HG02885 (cell line): ENCODE results near the gene RBM7.
A peak's percentile ranks its signal among the peaks of the same experiment; 100 is the strongest.

Experiments
- ATAC-seq: cut with Tn5 transposase; IDR thresholded peaks from one replicate; pipeline ENCODE4 v1.9.1; 2021; ENCODE audit warnings: mild to moderate bottlenecking; ENCODE audit not compliant: unreplicated experiment, poor library complexity

Gene RBM7, protein sequence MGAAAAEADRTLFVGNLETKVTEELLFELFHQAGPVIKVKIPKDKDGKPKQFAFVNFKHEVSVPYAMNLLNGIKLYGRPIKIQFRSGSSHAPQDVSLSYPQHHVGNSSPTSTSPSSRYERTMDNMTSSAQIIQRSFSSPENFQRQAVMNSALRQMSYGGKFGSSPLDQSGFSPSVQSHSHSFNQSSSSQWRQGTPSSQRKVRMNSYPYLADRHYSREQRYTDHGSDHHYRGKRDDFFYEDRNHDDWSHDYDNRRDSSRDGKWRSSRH

DNA sequence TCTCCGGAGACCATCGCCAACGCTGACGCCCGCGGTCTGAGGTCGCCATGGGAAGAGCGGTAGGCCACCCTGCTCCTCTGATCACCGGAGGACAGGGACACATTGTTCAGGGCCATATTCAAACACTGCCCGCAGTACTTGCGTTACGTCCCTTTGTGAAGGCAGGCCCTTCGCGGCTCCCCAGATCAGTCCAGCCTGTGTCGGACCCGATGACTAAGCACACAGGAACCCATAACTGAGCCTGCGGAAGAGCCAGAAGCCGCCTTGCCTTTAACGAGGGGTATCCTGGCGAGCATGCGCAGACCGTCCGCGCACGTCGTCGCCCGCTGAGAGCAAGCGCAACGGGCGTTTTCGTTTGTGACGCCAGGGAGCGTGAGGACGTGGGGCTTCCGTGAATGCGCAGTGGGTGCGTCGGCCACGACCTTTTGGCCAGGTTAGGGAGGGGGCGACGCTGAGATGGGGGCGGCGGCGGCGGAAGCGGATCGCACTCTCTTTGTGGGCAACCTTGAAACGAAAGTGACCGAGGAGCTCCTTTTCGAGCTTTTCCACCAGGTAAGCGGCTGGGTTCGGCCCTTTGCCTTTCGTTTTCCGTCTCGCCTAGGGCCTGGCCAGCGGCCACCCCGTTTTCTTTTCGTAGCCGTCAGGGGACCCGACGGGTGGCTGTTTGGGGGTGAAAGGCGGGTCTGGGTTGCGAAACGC, at the start of gene RBM7, which contains the start of gene C11orf71:
Gene RBM7 (plus strand): TSS at position 451 of the 699 bp plus-strand sequence. CDS start 6 bp downstream, at position 457.
Gene C11orf71 (minus strand): TSS at position 296 of the 699 bp plus-strand sequence. CDS start 180 bp downstream, at position 116.
- peak; percentile 92 for ATAC-seq

DNA sequence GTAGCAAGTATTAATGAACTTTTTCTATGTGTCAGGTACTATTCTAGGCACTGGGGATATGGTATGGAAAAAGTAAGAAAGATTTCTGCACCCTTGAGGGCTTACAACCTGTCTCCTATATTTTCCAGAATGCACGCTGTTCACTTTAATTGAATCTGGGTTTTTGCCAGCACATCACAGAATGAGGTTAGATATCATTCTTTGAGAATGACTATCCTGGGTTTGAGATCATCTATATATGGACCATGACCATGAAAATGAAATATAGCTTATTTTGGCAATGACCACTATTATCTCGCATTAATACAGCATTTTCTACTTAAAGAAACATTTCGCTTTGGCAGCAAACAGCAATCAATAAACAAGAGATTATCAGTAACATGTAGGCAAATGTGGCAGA, 47.0 kb upstream of the RBM7 start:
- ATAC-seq: no peak

DNA sequence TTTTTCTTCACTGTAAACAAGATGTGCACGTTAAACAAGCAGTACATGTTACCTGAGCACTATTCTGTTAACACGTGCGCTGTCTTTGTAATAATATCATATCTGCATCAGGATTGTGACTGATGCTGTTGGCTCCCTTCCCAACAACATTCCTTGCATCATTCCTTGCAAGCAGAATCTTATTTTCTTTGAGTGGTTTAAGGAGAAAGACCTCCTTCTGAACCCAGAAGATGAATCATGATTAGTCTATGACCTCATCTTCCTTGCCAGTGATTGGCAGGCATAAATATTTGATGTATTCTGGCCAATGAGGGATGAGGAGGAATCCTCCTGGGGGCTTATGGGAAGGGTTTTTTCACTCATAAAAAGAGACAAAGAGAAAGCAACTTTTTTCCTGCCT, 46.4 kb upstream of the RBM7 start:
- no peak for ATAC-seq

DNA sequence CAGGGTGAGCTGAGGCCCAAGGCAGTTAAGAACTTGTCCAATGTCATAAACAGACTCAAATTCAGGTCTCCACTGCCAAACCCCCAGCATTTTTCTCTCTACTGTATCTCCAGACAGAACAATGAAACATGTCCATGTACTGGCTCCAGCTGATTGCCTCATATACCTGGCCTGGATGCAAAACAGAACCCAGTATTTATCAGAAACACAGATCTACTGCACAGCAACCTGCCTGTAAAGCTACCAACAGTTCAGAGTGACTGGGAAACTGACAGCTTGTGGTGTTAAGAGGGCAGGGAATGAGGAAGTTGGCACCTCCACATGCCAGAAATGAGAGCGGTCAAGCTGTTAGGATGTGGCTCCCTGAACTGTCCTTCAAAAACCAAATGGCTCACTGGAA, 41.8 kb upstream of the RBM7 start:
- no peak for ATAC-seq

DNA sequence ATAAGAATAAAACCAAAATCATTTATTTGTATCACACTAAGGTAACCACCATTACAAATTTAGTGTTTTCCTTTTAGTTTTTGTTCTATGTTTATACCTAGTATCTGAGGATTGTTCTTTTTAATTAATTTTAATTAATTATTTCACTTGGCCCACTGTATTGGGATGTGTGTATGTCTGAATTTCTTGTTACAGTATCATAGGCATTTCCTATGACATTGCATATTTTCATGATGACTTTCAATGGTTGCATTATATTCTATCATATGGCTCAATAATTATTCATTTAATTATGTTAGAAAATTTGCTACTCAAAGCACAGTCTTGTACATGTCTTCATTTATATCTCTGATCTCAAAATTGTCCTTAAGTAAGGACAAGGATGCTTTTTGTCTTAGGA, 41.1 kb upstream of the RBM7 start:
- ATAC-seq: no peak

DNA sequence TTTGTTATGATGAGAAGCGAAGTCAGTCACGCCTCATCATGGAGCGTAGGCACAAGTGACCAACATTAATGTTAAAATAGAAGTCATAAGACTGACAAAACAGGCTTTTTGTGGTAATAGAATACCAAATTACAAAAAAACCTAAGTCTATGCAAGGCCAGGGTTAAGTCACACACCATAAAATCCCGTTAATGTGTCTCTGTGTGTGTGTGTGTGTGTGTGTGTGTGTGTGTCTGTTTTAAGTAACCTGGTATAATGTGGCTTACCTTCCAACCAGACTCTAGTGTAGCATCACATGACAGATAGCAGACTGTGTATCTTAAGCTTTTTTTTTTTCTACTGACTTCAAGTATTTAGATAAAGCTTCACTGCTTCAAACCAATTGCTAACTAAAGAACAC, 38.1 kb upstream of the RBM7 start:
- no peak for ATAC-seq

DNA sequence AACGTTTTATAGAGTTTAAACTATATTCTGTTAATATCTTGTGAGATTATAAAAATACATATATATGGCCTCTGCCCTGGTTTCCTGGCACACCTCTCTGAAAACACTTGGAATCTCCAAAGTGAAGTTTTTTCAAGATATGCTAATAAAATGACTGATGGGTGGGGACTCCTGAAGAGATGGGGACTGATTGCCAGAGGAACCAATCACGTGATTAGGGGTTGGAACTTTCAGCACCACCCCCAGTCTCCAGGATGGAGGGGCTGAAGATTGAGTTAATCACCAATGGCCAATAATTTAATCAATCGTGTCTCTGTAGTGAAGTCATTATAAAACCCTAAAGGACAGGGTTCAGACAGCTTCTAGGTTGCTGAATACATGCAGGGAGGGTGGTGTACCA, 37.5 kb upstream of the RBM7 start:
- ATAC-seq: no peak

DNA sequence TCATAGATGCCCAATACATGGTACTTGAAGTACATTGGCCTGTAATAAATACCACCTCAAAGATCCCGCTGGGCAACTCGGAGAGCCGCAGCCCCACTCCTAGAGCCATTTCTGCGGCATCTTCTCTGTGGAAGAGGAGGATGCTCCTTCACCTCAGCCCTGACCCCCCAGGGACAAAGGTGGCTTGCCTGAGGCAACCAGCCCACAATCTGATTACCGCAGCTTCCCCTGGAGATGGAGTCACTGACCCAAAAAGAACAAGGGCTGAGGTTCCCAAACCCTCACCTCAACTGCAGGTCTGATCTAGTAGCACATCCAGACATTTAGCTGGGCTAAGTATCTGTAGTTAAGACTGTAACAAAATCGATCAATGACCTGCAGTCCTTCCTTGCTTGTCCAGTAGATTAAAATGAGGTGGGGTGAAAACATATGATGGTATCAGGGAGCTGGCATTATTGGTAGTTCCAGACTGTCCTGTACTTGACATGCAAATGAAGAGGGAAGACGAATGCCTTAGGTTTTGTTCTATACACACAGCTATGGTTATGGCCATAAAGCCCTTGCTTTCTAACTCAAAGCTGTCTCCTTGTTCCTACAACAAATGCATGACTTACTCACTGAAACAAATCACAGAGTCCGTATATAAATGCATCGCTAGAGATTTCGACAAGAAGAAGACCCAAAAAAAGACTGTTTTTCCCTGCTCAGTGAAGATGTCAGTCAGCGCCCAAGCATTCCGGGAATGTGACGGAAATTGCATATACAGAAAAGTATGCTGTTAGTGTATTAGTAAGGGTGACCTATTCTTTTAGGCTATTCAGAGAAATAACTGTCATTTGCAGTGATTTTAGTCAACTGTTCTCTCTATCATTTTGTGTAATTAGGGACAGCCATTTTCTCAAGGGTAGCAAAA, 33.9 kb upstream of the RBM7 start:
- no peak for ATAC-seq

DNA sequence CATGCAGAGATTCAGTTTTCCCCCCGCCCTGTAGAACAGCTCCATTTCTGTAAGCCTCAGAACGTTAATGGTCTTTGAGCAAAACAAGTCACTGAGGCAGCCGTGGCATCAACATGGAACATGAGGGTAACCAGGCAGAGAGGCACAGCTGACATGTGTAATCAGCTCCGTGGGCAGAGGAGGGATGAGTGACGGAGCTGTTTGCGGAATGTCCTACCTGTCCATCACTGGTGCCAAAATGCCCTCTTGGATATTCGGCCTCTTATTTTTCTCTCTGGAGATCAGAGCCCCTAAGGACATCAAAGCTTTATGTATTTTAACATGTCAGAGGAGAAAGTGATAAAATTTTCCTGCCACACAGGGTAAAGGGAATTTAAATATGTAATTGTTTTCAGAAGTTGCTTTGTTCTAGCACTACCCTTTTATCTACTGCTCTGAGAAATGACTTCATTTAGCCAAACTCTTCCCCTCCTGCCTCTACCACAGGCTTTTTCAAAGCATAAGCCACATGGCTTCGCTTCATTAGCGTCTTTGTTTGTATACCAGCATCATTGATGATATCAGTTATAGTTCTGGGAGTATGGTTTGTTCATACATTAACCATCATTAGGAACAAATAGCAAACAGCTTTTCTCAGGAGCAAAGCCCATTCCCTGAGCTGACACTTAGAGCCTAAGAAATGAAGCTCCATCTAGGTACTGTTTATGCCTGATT, 33.1 kb upstream of the RBM7 start:
- no peak for ATAC-seq

DNA sequence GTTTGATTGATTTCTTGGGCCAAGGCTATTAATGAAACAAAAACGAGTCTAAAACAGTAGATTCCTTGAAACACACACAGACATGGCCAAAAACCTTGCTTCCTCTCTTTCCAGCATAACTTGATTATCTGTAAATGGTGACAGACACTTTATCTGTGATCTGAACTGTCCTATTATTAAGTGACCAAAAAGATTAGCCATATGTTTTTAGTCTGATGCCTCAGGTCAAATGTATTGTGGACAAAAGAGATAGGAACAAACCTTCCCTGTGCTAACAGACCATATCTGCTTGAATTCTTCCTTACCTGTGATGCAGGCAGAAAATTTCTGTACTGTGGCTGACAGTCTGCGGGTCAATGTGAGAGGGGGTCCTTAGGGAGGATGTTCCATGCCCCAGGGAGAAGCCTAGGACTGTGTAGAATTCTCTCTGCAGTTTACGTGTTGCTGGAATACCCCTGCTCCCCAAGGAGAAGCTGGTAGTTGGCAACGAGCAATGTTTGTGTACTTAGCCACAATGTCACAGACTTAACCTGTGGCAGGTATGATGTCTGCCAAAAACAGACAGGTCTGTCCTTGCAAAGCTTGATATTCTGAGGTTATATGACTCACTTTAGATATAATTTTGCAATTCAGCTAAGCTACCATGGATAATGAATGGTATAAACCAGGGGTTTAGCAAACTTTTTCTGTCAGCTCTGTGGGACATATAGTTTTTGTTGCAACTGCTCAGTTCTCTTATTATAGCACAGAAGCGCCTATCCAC, 31.4 kb upstream of the RBM7 start:
- no peak for ATAC-seq

DNA sequence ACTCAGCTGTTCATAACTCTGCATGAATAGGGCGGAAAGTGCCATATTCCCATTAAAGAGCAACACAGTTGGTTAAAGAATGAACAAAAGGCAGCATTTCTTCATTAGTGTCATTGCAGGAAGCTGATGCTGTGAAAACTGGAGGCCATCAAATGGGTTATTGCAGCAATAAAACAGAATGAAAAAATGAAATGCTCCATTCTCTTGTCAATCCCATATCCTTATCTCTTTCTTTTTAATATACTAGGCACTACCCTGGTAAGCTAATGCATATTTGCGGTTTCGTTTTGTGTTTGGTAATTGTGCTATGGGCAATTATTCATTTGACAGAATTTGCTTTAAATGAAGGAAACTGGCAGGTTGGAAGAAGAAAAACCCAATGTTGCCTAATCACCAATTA, 25.4 kb upstream of the RBM7 start:
- ATAC-seq: no peak

DNA sequence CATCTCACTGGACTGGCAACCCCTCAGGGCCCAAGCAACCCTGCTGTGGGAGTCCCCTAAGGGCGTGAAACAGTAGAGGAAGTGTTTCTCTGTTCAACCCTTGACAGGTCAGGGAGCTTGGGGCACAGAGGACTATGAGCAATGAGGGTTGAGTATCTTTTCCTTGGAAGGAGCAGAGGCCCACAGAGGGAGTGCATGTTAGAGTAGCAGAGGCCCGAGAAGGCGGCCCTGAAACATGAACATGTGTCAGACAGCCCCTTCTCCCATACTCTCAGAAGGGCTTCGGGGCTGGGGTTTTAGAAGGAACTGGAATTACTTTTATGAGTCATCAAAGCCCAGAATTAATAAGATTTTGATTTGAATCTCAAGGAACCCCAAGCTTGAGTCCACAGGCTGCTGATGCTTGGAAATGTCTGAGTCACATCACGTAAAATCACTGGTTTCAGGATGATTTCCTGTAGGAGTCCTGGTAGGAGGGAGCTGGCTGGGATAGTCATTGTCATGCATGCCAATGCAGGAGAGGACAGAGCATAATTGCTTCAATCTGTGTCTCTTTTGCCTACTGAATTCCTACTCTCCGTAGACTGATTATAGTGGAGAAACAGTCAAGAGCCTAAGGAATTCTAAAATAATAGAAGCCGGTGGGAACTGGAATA, 22.7 kb upstream of the RBM7 start:
- ATAC-seq: no peak

DNA sequence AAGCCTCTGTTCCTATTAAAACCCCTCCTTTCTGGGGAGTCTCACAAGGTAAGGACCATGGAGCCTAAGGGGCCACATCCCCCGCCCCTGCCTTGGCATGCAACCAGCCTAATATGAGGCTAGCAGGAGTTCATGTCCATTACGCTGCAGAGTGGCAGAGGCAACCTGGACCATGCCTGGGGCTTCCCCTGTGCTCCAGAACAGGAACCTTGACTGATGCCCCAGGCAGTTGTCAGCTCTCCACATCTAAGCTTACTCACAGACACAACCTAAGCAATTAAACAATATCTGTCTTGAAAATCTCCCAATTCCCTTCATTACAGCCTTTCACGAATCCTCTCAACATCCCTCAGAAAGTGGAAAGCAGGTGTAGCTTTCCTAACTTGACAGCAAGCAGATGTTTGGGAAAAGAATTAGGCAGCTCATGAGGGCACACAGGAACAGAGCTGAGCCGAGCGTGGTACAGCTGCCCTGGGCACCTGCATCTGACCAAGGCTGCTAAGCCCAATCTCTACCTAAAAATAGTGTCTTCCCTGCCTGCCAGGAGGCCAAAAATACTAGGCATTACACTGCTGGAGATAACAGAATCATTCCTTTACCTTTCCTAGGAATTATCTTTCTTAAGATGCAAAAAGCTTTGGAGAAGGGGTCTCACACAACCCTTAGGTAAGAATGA, 20.9 kb upstream of the RBM7 start:
- no peak for ATAC-seq

DNA sequence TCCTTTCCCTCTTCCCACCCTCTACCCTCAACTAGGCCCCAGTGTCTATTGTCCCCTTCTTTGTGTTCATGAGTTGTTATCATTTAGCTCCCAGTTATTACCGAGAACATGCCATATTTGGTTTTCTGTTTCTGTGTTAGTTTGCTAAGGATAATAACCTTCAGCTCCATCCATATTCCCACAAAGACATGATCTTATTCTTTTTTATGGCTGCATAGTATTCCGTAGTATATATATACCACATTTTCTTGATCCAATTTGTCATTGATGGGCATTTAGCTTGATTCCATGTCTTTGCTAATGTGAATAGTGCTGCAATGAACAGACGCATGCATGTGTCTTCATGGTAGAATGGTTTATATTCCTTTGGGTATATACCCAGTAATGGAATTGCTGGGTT, 18.0 kb upstream of the RBM7 start:
- no peak for ATAC-seq

DNA sequence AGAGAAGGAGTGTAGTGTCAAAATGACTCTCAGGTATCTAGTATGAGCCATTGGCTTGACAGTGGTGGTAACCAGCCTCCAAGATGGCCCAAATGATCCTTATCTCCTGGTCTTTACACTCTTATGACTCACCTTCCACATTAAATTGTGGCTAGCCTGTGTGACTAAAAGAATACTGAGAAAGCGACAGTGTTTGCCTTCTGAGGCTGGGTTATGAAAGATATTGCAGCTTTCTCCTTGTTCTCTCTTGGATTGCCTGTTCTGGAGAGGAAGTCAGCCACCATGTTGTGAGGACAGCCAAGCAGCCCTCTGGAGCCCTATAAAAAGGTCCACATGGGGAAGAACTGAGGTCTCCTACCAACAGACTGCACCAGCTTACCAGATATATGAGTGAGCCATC, 16.0 kb upstream of the RBM7 start:
- no peak for ATAC-seq

DNA sequence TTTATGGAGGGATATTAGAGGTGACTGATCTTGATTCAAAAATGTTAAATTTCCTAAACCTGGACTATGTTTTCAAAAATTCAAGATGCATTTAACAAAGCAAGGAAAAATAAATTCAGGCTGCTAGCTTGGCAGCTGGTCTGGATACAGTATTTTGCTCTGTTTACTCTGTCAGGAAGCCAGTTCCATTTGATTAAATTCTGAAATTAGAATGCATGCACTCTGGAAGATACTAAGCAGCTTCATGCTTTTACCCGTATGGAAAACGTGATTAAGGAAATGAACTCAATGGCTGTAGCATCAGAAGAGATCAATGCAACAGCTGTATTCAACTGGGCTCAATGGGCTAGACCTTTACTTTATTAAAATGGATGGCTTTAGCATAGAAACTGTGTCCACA, 14.3 kb upstream of the RBM7 start:
- no peak for ATAC-seq

DNA sequence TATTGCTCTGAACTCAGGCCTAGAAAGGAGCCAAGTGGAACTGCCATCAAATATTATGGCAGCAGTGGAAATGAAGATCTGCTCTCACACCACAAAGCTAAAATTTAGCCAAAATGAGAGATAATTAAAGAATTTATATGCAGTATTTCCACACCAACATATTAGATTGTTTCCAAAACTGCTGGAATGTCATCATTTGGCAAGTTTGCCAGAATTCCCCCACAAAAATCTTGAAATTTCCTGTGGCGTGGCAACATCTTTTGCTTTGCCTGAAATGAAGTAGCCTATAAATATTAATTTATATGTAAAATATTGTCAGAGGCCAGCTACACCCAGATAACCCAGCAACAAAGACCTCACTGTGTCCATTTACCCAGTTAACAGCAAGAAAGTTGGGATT, 13.9 kb upstream of the RBM7 start:
- ATAC-seq: no peak
